HS-27A (cell line): ENCODE results near the gene LRRC43.

Experiments used
- DNase-seq: peaks from one replicate; pipeline ENCODE4 v3.0.0-alpha.2; 2012; ENCODE audit warnings: low read depth, missing footprints

The LRRC43 gene

GRCh38 chr12:122226366-122227125, 43.6 kb downstream of the LRRC43 start:
- no peak for DNase-seq

- DNase-seq = no peak
Measured at GRCh38 chr12:122227341-122227740, 44.4 kb downstream of the LRRC43 start.

GRCh38 chr12:122228092-122228491, 45.2 kb downstream of the LRRC43 start:
- no peak for DNase-seq

GRCh38 chr12:122230798-122231197, 47.9 kb downstream of the LRRC43 start:
- DNase-seq = no peak

- no peak for DNase-seq
Measured at GRCh38 chr12:122232691-122233090, 49.8 kb downstream of the LRRC43 start.

- DNase-seq = no peak
Measured at GRCh38 chr12:122235741-122236140, 52.8 kb downstream of the LRRC43 start.

- DNase-seq = no peak
Measured at GRCh38 chr12:122238861-122239260, 55.9 kb downstream of the LRRC43 start.

- DNase-seq = no peak
Measured at GRCh38 chr12:122243965-122244364, 61.0 kb downstream of the LRRC43 start.

GRCh38 chr12:122244565-122245371, 61.8 kb downstream of the LRRC43 start:
- no peak for DNase-seq

GRCh38 chr12:122245553-122245952, 62.6 kb downstream of the LRRC43 start:
- no peak for DNase-seq

- no peak for DNase-seq
Measured at GRCh38 chr12:122250047-122250446, 67.1 kb downstream of the LRRC43 start.

- DNase-seq = no peak
Measured at GRCh38 chr12:122250536-122250935, 67.6 kb downstream of the LRRC43 start.
